Mononuclear cell (primary cell): Measurements from ENCODE around the gene CSRP2. TPM values are rescaled to one million over a fixed set of nuclear protein-coding genes. Genes with fewer than 3 reads are reported as not detected.

Experiments used
- H3K27me3 ChIP-seq: 2 replicates; pipeline ENCODE4 v1.6.0; 2011; ENCODE audit warnings: low read length, control low read depth; ENCODE audit not compliant: insufficient read depth
- H3K4me1 ChIP-seq: 2 replicates; pipeline ENCODE4 v1.5.1; 2011; ENCODE audit warnings: mild to moderate bottlenecking, low read length, control low read depth; ENCODE audit not compliant: insufficient read depth
- H3K4me3 ChIP-seq: 2 replicates; pipeline ENCODE4 v1.5.1; 2011; ENCODE audit warnings: mild to moderate bottlenecking, low read length, moderate library complexity
- H3K9me3 ChIP-seq: 2 replicates; pipeline ENCODE4 v1.5.1; 2011; ENCODE audit warnings: low read depth, mild to moderate bottlenecking, control low read depth, low read length
- total RNA-seq: library from RNA; depleted of rRNA; stranded (reverse); fragments of >200 nt; gene quantifications from one replicate; pipeline ENCODE4 v1.2.3, GENCODE V29; 2012

CSRP2 gene
- total RNA-seq, 1 donor = 0.21 TPM

DNA sequence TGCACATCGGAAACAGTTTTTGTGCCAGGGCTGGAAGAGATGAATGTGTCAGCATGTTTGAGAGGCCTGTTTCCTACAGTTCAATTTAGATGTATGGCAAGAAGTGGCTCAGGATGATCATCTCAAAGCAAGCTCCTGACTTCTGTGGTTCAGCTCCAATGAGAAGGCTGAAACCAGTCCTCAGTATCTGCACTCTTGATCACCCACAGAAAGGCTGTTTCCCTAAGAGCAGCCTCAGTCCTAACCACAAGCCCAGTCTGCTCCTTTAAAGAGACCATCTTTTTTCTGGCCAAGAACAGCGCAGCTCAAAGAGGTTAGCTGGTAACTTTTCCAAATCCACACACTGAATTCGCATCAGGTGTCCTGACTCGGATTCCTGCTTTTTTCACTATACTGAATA, 19.2 kb downstream of the CSRP2 start:
- Histone ChIP-seq H3K4me3 (no peak overlapping the region), H3K27me3 (no peaks in the 10 kb centered on the region), H3K4me1 (no peaks in the 10 kb centered on the region), H3K9me3 (no peaks in the 10 kb centered on the region)

- Histone ChIP-seq H3K4me1 (no peaks in the 10 kb centered on the region), H3K27me3 (no peaks in the 10 kb centered on the region), H3K9me3 (no peaks in the 10 kb centered on the region), H3K4me3 (no peak overlapping the region)
Observed at GRCh38 chr12:76856018-76856644, 22.7 kb downstream of the CSRP2 start.

DNA sequence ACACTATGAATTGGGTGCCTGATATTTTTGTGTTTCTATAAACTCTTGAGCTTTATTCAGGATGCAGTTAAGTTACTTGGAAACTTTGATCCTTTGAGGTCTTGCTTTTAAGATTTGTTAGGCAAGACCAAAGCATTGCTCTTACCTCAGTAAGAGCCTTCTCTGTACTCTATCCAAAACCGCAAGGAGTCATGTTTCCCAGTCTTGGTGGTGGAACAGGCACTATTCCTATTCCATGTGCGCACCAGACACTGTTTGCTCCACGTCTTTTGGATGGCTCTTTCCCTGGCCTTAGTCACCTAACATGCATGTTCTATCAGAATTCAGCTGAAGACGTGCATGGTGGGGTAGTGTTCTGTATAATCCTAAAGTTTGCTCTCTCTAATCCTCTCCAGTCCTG, 23.5 kb downstream of the CSRP2 start:
- Histone ChIP-seq H3K4me1 (no peaks in the 10 kb centered on the region), H3K9me3 (no peaks in the 10 kb centered on the region), H3K4me3 (no peak overlapping the region), H3K27me3 (no peaks in the 10 kb centered on the region)

DNA sequence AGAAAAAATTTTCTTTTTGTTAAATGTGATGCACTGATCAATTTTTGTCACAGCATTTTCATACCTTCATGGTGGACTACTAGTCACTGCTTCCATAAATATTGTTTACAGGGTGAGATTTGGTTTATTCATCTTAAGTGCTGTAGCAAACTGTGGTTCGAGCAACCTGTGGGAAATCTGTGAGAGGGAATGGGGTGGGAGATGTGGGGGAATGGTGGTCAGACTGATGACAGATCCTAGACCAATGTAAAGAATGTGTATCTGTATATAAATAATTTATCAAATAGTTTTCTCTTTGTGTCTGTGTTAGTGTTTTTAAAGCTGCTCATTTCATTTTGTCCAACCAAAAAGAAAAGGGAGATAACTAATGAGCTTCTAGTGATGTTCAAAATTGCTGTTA, 26.7 kb downstream of the CSRP2 start:
- Histone ChIP-seq H3K27me3 (no peaks in the 10 kb centered on the region), H3K4me1 (no peaks in the 10 kb centered on the region), H3K4me3 (no peak overlapping the region), H3K9me3 (no peaks in the 10 kb centered on the region)

GRCh38 chr12:76848132-76848531, 30.7 kb downstream of the CSRP2 start:
- Histone ChIP-seq H3K4me1 (no peaks in the 10 kb centered on the region), H3K27me3 (no peaks in the 10 kb centered on the region), H3K4me3 (no peak overlapping the region), H3K9me3 (no peaks in the 10 kb centered on the region)

GRCh38 chr12:76847260-76847659, 31.6 kb downstream of the CSRP2 start:
- H3K9me3 ChIP-seq = no peaks in the 10 kb centered on the region
- H3K27me3 ChIP-seq = no peaks in the 10 kb centered on the region
- no peaks in the 10 kb centered on the region for H3K4me1 ChIP-seq
- H3K4me3 ChIP-seq = no peak overlapping the region

DNA sequence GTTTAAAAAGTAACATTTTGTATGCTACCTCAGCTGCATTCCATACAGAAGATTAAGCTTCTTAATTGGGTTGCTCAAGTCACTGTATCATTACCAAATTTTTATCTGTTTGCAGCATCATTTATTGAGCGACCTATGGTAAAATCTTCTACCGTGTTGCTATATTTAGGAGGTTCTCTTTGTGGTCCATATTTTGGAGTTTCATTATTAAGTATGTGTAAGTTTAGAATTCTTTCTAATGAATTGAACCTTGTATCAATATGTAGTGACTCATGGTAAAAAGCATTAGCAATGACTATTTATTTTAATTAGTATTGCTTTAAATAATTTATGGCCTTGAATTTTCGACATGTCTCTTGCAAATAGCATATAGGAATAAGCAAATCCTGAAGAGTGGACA, 42.2 kb downstream of the CSRP2 start:
- H3K9me3 ChIP-seq = no peaks in the 10 kb centered on the region
- no peak overlapping the region for H3K4me3 ChIP-seq
- H3K4me1 ChIP-seq = no peaks in the 10 kb centered on the region
- no peaks in the 10 kb centered on the region for H3K27me3 ChIP-seq

DNA sequence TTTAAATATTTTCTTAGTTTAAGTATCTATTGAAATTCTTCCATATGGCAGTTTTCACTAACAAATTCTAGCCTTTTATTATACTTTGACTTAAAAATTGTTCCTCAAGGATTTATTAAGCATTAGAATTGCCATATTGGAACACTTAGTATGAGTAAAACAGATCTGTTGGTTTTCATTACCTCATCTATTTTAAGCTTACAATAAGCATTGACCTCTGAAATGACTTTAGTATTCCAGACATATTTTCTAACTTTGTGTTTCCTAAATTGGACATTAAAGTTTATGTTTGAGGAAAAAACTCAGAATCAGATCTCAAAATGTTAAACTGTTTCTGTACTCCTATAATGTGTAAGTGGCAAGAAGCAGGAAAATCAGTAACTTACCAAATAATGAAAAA, 48.4 kb downstream of the CSRP2 start:
- no peaks in the 10 kb centered on the region for H3K9me3 ChIP-seq
- no peaks in the 10 kb centered on the region for H3K27me3 ChIP-seq
- H3K4me3 ChIP-seq = no peak overlapping the region
- H3K4me1 ChIP-seq = no peaks in the 10 kb centered on the region

GRCh38 chr12:76820888-76821482, 57.8 kb downstream of the CSRP2 start:
- no peaks in the 10 kb centered on the region for H3K27me3 ChIP-seq
- no peaks in the 10 kb centered on the region for H3K4me1 ChIP-seq
- H3K9me3 ChIP-seq = no peaks in the 10 kb centered on the region
- H3K4me3 ChIP-seq = no peak overlapping the region

- H3K4me1 ChIP-seq = no peaks in the 10 kb centered on the region
- no peaks in the 10 kb centered on the region for H3K9me3 ChIP-seq
- no peak overlapping the region for H3K4me3 ChIP-seq
- no peaks in the 10 kb centered on the region for H3K27me3 ChIP-seq
Observed at GRCh38 chr12:76813972-76814371, 64.8 kb downstream of the CSRP2 start.

DNA sequence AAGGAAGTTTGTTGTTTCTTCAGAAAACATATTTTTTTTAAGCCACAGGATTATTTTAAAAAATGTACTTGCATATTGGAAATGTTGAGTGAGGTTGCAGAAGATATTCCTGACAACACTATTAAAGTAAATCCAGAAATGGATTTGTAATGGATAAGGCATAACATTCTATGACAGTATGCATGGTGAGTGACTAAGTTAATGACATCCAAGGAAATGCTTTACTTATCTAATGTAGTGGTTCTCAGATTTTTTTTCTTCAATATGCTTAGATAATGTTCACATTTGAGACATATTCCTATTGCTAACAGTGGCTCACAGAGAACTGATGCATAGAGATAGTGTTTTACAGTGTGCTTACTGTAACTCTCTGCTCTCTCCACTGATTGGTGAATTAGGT, 65.6 kb downstream of the CSRP2 start:
- H3K4me3 ChIP-seq = no peak overlapping the region
- H3K4me1 ChIP-seq = no peaks in the 10 kb centered on the region
- H3K27me3 ChIP-seq = no peaks in the 10 kb centered on the region
- H3K9me3 ChIP-seq = no peaks in the 10 kb centered on the region

- no peak overlapping the region for H3K4me3 ChIP-seq
Observed at GRCh38 chr12:76811976-76812375, 66.8 kb downstream of the CSRP2 start.

DNA sequence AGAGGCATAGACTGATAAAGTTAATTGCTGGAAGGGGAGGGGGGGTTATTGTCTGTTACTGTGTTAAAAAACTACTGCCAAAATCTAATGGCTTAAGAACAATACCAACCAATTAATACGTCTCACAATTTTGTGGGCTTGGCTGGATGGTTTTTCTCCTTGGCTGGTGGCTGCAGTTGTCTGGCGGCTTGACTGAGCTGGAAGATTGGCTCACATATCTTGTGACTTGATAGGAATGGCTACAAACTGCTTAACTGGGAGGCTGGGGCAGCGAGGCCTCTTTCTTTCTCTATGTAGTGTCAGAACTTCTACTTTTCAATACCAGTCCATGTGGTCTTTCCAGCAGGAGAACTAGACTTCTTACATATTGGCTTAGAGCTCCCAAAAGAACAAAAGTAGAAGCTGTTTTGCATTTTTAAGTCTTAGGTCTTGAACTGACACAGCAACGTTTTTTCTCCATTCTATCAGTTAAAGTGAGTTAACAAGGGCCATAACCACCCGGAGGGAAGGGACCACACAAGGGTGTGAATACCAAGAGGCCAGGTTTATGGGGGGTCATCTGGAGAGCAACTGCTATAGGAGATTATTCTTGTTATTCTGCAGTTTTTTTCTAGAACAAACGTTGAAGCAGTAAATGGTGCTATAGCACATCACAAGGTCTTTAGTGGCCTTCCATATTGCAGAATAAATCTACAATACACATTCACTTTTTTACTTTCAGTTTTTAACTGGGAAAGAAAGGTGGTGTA, 68.0 kb downstream of the CSRP2 start:
- Histone ChIP-seq H3K4me3 (no peak overlapping the region), H3K27me3 (no peaks in the 10 kb centered on the region), H3K9me3 (no peaks in the 10 kb centered on the region), H3K4me1 (no peaks in the 10 kb centered on the region)

More at GRCh38 chr12:76811976-76812375, 66.8 kb downstream of the CSRP2 start:
- H3K27me3 ChIP-seq = no peaks in the 10 kb centered on the region
- no peaks in the 10 kb centered on the region for H3K9me3 ChIP-seq
- no peaks in the 10 kb centered on the region for H3K4me1 ChIP-seq
